HCT116 (cell line): ENCODE data around the gene KLK7.

Experiments
- EZH2 ChIP-seq: fragments of 200-600 bp; sonication (generic); IDR thresholded peaks from 2 replicates; pipeline ENCODE4 v1.6.1; 2017; ENCODE audit warnings: antibody characterized with exemption, mixed run types
- POLR2A ChIP-seq: IDR thresholded peaks from 2 replicates; pipeline ENCODE4 v1.7.0; 2011; ENCODE audit warnings: borderline replicate concordance; ENCODE audit not compliant: insufficient read depth, insufficient read length; ENCODE audit errors: extremely low read depth
- POLR2AphosphoS5 ChIP-seq: IDR thresholded peaks from 2 replicates; pipeline ENCODE4 v1.6.1; 2011; ENCODE audit warnings: mild to moderate bottlenecking, low read depth, low read length, moderate library complexity
- RAD21 ChIP-seq: IDR thresholded peaks from 2 replicates; pipeline ENCODE4 v1.6.1; 2012; ENCODE audit warnings: low read depth, mild to moderate bottlenecking
- SIN3A ChIP-seq: IDR thresholded peaks from 2 replicates; pipeline ENCODE4 v1.6.1; 2012; ENCODE audit warnings: low read depth
- TF ChIP-seq, protein P1 (sequence below), 3 experiments: fragments of 200-600 bp in 1 of 3; sonication (generic) in 1 of 3; IDR thresholded peaks in 2 of 3; conservative IDR thresholded peaks in 1 of 3; 2 replicates each; pipeline ENCODE4 v1.5.1; 2012 to 2017; ENCODE audit warnings: low read depth in 2 of 3, low read length in 2 of 3, antibody characterized with exemption in 1 of 3, borderline replicate concordance in 1 of 3, control low read depth in 1 of 3, mild to moderate bottlenecking in 1 of 3, mixed read lengths in 1 of 3, mixed run types in 1 of 3, moderate library complexity in 1 of 3; ENCODE audit not compliant: insufficient read depth in 1 of 3

DNA sequence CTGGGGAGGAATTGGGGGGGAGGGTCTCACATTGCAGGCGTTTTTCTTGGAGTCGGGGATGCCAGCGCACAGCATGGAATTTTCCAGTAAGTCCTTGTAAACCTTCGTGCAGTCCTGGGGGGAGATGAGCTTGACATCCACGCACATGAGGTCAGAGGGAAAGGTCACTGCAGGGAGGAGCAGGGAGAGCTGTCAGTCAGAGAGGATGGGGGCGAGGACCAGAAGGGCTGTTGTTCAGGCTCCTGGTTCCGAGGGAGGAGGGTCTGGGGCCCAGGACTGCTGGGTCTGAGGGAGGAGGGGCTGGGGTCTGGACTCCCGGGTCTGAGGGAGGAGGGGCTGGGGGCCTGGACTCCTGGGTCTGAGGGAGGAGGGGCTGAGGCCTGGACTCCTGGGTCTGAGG lies 4.0 kb downstream of the KLK7 start:
- TF ChIP-seq, protein P1, sequence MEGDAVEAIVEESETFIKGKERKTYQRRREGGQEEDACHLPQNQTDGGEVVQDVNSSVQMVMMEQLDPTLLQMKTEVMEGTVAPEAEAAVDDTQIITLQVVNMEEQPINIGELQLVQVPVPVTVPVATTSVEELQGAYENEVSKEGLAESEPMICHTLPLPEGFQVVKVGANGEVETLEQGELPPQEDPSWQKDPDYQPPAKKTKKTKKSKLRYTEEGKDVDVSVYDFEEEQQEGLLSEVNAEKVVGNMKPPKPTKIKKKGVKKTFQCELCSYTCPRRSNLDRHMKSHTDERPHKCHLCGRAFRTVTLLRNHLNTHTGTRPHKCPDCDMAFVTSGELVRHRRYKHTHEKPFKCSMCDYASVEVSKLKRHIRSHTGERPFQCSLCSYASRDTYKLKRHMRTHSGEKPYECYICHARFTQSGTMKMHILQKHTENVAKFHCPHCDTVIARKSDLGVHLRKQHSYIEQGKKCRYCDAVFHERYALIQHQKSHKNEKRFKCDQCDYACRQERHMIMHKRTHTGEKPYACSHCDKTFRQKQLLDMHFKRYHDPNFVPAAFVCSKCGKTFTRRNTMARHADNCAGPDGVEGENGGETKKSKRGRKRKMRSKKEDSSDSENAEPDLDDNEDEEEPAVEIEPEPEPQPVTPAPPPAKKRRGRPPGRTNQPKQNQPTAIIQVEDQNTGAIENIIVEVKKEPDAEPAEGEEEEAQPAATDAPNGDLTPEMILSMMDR (IDR thresholded peaks at IDR 0.05 in 2 of 3, conservative IDR thresholded peaks at IDR 0.05 in 1 of 3; ENCODE audit: borderline replicate concordance in 1 of 3, insufficient read depth in 1 of 3, low read depth in 2 of 3, low read length in 2 of 3) = no peak
- TF ChIP-seq EZH2 (no peak), RAD21 (no peak), SIN3A (no peak), POLR2A (no peak), POLR2AphosphoS5 (no peak)
